ENCODE results near the gene ARMC2. TPM values are rescaled to one million over a fixed set of nuclear protein-coding genes. Genes with fewer than 3 reads are reported as not detected.

The ARMC2 gene
- total RNA-seq, 1 donor = 1.4 TPM

DNA sequence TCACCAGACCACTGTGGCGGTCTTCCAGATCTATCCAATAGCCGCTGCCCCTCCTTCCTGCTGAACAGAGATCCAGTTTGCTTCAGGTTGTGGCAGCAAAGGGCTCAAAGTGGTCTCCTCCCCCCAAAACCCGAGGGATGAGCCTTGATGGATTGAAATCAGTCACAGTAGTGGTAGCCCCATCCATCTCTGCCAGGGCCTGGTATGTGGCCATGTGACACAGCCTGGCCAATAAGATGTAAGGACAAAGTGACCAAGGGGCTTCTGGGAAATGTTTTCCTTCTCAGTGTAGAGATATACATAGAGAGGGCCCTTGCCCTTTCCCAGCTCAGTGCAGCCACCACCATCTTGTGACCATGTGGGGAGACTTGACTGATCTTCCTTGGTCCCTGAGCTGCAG lies 4.1 kb upstream of the ARMC2 start:
- TF ChIP-seq, protein P1, sequence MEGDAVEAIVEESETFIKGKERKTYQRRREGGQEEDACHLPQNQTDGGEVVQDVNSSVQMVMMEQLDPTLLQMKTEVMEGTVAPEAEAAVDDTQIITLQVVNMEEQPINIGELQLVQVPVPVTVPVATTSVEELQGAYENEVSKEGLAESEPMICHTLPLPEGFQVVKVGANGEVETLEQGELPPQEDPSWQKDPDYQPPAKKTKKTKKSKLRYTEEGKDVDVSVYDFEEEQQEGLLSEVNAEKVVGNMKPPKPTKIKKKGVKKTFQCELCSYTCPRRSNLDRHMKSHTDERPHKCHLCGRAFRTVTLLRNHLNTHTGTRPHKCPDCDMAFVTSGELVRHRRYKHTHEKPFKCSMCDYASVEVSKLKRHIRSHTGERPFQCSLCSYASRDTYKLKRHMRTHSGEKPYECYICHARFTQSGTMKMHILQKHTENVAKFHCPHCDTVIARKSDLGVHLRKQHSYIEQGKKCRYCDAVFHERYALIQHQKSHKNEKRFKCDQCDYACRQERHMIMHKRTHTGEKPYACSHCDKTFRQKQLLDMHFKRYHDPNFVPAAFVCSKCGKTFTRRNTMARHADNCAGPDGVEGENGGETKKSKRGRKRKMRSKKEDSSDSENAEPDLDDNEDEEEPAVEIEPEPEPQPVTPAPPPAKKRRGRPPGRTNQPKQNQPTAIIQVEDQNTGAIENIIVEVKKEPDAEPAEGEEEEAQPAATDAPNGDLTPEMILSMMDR (IDR thresholded peaks at IDR 0.05; ENCODE audit: extremely low read depth, low read depth, low read length) = no peak

DNA sequence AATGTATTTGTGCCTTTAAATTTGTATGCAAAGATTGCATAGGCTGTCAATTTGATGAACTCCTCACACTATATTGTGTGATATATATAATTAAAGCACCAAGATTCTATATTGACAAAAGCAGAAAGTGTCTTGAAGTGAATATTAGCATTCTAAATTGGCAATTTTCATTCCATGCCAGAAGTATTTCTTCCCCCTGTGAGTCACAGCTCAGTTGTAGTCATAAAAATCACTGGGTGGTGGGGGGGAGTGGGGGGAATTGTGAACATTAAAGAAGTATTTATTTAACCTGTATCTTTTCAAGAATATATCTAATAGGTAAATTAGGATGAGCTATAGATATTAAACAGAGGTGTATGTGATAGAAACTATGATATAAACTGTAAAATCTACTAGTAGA lies 3.1 kb upstream of the ARMC2 start:
- H3K27ac ChIP-seq (ENCODE audit: low read depth, low read length) = no peak overlapping the region
- no peaks in the 10 kb centered on the region for H4K20me1 ChIP-seq (ENCODE audit: insufficient read depth, low read length)
- H3K4me1 ChIP-seq (ENCODE audit: insufficient read depth, low read length) = peaks cover 5% of the 10 kb centered on the region
- H3K4me3 ChIP-seq (ENCODE audit: insufficient read depth, low read length) = no peak overlapping the region
- no peak overlapping the region for H3K4me2 ChIP-seq (ENCODE audit: insufficient read depth, low read length)
- peak; percentile 55 for DNase-seq (ENCODE audit: insufficient read length, low spot score, missing footprints)
- TF ChIP-seq, protein P1 (IDR thresholded peaks at IDR 0.05; ENCODE audit: extremely low read depth, low read depth, low read length) = no peak
- peaks cover 5% of the 10 kb centered on the region for H3K79me2 ChIP-seq (ENCODE audit: insufficient read depth, low read length)
- no peaks in the 10 kb centered on the region for H3K36me3 ChIP-seq (ENCODE audit: insufficient read depth, low read length)
- H3K9me3 ChIP-seq (ENCODE audit: low read depth, low read length) = no peaks in the 10 kb centered on the region
- no peaks in the 10 kb centered on the region for H3K27me3 ChIP-seq (ENCODE audit: insufficient read depth, low read length)
- no peak overlapping the region for H2AFZ ChIP-seq (ENCODE audit: low read length)

More for the DNA sequence above, 4.1 kb upstream of the ARMC2 start:
- Histone ChIP-seq H3K4me2 (ENCODE audit: insufficient read depth, low read length) (no peak overlapping the region), H3K27me3 (ENCODE audit: insufficient read depth, low read length) (no peaks in the 10 kb centered on the region), H3K27ac (ENCODE audit: low read depth, low read length) (no peak overlapping the region), H4K20me1 (ENCODE audit: insufficient read depth, low read length) (no peaks in the 10 kb centered on the region), H3K9me3 (ENCODE audit: low read depth, low read length) (no peaks in the 10 kb centered on the region), H2AFZ (ENCODE audit: low read length) (no peak overlapping the region), H3K79me2 (ENCODE audit: insufficient read depth, low read length) (peaks cover 5% of the 10 kb centered on the region), H3K36me3 (ENCODE audit: insufficient read depth, low read length) (no peaks in the 10 kb centered on the region), H3K4me3 (ENCODE audit: insufficient read depth, low read length) (no peak overlapping the region), H3K4me1 (ENCODE audit: insufficient read depth, low read length) (peaks cover 5% of the 10 kb centered on the region)
- DNase-seq (ENCODE audit: insufficient read length, low spot score, missing footprints) = no peak

DNA sequence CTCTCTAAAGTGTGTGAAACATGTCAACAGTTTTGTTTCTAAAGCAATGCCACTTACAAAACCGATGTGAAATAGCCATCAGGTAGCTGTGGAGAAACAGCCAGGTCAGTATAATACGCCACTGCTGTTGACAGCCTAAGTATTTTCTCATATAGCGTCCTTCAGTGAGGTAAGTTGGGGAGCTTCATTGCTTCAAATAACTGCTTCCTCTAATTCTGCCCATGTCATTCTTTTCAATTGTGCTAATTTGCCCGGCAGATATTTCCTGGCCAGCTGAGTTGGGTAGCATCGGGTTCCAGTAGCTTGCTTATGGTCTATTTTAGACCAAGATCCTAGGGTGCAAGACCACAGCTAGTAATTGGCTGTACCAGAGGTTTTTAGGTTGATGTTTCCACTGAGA lies 2.1 kb upstream of the ARMC2 start:
- H3K27me3 ChIP-seq (ENCODE audit: insufficient read depth, low read length) = no peaks in the 10 kb centered on the region
- peak; percentile 29 for DNase-seq (ENCODE audit: insufficient read length, low spot score, missing footprints)
- no peaks in the 10 kb centered on the region for H3K9me3 ChIP-seq (ENCODE audit: low read depth, low read length)
- H3K4me1 ChIP-seq (ENCODE audit: insufficient read depth, low read length) = peaks cover 9% of the 10 kb centered on the region
- no peak overlapping the region for H3K4me2 ChIP-seq (ENCODE audit: insufficient read depth, low read length)
- H4K20me1 ChIP-seq (ENCODE audit: insufficient read depth, low read length) = no peaks in the 10 kb centered on the region
- no peak overlapping the region for H3K4me3 ChIP-seq (ENCODE audit: insufficient read depth, low read length)
- TF ChIP-seq, protein P1 (IDR thresholded peaks at IDR 0.05; ENCODE audit: extremely low read depth, low read depth, low read length) = no peak
- peaks cover 12% of the 10 kb centered on the region for H3K79me2 ChIP-seq (ENCODE audit: insufficient read depth, low read length)
- H3K36me3 ChIP-seq (ENCODE audit: insufficient read depth, low read length) = no peaks in the 10 kb centered on the region
- no peak overlapping the region for H3K27ac ChIP-seq (ENCODE audit: low read depth, low read length)
- no peak overlapping the region for H2AFZ ChIP-seq (ENCODE audit: low read length)

DNA sequence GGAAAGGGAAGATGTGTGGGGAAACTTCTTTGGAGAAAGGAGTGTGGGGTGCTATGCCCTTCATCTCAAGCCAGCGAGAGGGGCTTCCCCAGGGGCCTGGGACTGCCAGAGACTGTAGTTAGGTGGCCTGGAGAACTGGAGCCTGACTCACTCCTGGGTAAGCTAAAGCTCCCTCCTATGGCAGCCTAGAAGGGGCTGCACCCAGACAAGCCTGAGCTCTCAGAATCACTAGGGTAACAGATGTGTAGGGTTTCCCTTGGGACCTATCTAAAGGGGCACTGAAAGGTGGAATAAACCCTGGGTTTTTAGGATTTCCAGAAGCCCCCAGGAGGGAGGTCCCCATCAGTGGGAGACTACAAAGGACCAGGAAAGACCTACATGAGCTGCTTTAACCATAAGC lies 1.6 kb upstream of the ARMC2 start:
- TF ChIP-seq, protein P1 (IDR thresholded peaks at IDR 0.05; ENCODE audit: extremely low read depth, low read depth, low read length) = no peak
- H2AFZ ChIP-seq (ENCODE audit: low read length) = no peak overlapping the region
- no peaks in the 10 kb centered on the region for H3K27me3 ChIP-seq (ENCODE audit: insufficient read depth, low read length)
- H4K20me1 ChIP-seq (ENCODE audit: insufficient read depth, low read length) = no peaks in the 10 kb centered on the region
- no peak overlapping the region for H3K4me2 ChIP-seq (ENCODE audit: insufficient read depth, low read length)
- no peaks in the 10 kb centered on the region for H3K9me3 ChIP-seq (ENCODE audit: low read depth, low read length)
- H3K27ac ChIP-seq (ENCODE audit: low read depth, low read length) = no peak overlapping the region
- no peak overlapping the region for H3K4me3 ChIP-seq (ENCODE audit: insufficient read depth, low read length)
- DNase-seq (ENCODE audit: insufficient read length, low spot score, missing footprints) = no peak
- H3K36me3 ChIP-seq (ENCODE audit: insufficient read depth, low read length) = no peaks in the 10 kb centered on the region
- H3K4me1 ChIP-seq (ENCODE audit: insufficient read depth, low read length) = peaks cover 9% of the 10 kb centered on the region
- peaks cover 15% of the 10 kb centered on the region for H3K79me2 ChIP-seq (ENCODE audit: insufficient read depth, low read length)
